Uterus (tissue), 4 donors: Measurements from ENCODE around the gene CCSER1. TPM values are rescaled to one million over a fixed set of nuclear protein-coding genes. Genes with fewer than 3 reads are reported as not detected.
"Not testable (repeated sequence)": the region's sequence is repeated elsewhere in the genome, so short reads cannot be mapped to it uniquely, and the experiment has no call there.

ENCODE experiments used
- DNase-seq, 2 donors: peaks; one replicate each; pipeline ENCODE4 v3.0.0-alpha.2; 2019 to 2020
- H3K27ac ChIP-seq, 2 donors: fragments of 200-600 bp; sonication (generic); 1 replicate in 1 of 2; 2 replicates in 1 of 2; pipeline ENCODE4 v1.5.1; 2016 to 2018
- H3K27me3 ChIP-seq, 2 donors: fragments of 200-600 bp; sonication (generic); one replicate each; pipeline ENCODE4 v1.5.1; 2018 to 2019; ENCODE audit warnings: control low read depth in 1 of 2
- H3K36me3 ChIP-seq, 2 donors: fragments of 200-600 bp; sonication (generic); one replicate each; pipeline ENCODE4 v1.5.1; 2019; ENCODE audit warnings: control low read depth in 1 of 2
- H3K4me1 ChIP-seq, 2 donors: fragments of 200-600 bp; sonication (generic); one replicate each; pipeline ENCODE4 v1.5.1; 2018 to 2019; ENCODE audit warnings: control low read depth in 1 of 2
- H3K4me3 ChIP-seq, 2 donors: fragments of 200-600 bp; sonication (generic); 1 replicate in 1 of 2; 2 replicates in 1 of 2; pipeline ENCODE4 v1.5.1; 2018 to 2019; ENCODE audit warnings: mild to moderate bottlenecking in 1 of 2
- H3K9me3 ChIP-seq, 2 donors: fragments of 200-600 bp; sonication (generic); one replicate each; pipeline ENCODE4 v1.5.1; 2019; ENCODE audit warnings: control low read depth in 1 of 2
- POLR2A ChIP-seq, 2 donors: fragments of 450-650 bp; IDR thresholded peaks; one replicate each; pipeline ENCODE4 v1.6.1; 2016; ENCODE audit warnings: antibody characterized with exemption in 2 of 2, mild to moderate bottlenecking in 1 of 2, moderate library complexity in 1 of 2
- intact Hi-C: fragments of 100-400 bp; cut with DNase I; formaldehyde crosslinking; loops from one replicate; pipeline ENCODE4 v1.15.1; 2023; ENCODE audit warnings: low total_unique reads
- total RNA-seq, 4 donors: library from RNA; depleted of rRNA in 3 of 4; stranded (reverse); fragments of >200 nt in 3 of 4; gene quantifications; one replicate each; pipeline versions ENCODE4 v1.1.0 to v1.2.4, GENCODE V29; 2014 to 2023
- TF ChIP-seq, protein P1 (sequence below), 4 experiments: fragments of 200-600 bp in 2 of 4; fragments of 450-650 bp in 2 of 4; sonication (generic) in 2 of 4; IDR thresholded peaks; one replicate each; pipeline ENCODE4 v1.5.1; 2016 to 2019; ENCODE audit warnings: antibody characterized with exemption in 4 of 4, mild to moderate bottlenecking in 2 of 4, moderate library complexity in 1 of 4
- donor health status: DM: yes; HTN: yes; CAD: no.

Gene CCSER1
- total RNA-seq, 4 donors from 2014 or later = 2.8 to 54.7 (median 11.9) TPM

DNA sequence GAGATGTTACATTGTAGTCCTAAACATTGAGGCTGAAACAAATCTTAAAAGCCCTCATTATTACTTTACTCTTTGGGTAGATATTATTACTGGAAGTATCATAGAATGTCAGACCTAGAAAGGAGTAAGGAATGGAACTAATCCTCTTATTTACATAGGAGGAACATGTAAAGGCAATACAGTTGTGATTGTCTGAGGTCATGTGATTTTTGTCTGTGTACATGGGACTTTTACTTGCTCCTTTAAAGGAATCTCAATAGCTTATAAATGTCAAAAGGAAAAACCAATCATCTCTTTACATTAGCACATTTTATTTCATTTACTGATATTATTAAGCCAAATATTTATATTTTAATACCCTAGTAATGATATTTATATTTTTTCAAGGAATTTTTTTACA, 568.2 kb downstream of the CCSER1 start:
- intact Hi-C loops = no loop called here
- Histone ChIP-seq H3K9me3 (no peaks in the 10 kb centered on the region), H3K4me3 (no peak overlapping the region), H3K27me3 (no peaks in the 10 kb centered on the region), H3K4me1 (no peaks in the 10 kb centered on the region), H3K36me3 (peaks cover 0 to 3% of the 10 kb centered on the region in 2 donors), H3K27ac (no peak overlapping the region)
- no peak for TF ChIP-seq POLR2A (IDR thresholded peaks at IDR 0.05)
- TF ChIP-seq, protein P1, sequence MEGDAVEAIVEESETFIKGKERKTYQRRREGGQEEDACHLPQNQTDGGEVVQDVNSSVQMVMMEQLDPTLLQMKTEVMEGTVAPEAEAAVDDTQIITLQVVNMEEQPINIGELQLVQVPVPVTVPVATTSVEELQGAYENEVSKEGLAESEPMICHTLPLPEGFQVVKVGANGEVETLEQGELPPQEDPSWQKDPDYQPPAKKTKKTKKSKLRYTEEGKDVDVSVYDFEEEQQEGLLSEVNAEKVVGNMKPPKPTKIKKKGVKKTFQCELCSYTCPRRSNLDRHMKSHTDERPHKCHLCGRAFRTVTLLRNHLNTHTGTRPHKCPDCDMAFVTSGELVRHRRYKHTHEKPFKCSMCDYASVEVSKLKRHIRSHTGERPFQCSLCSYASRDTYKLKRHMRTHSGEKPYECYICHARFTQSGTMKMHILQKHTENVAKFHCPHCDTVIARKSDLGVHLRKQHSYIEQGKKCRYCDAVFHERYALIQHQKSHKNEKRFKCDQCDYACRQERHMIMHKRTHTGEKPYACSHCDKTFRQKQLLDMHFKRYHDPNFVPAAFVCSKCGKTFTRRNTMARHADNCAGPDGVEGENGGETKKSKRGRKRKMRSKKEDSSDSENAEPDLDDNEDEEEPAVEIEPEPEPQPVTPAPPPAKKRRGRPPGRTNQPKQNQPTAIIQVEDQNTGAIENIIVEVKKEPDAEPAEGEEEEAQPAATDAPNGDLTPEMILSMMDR (IDR thresholded peaks at IDR 0.05) = no peak
- no peak for DNase-seq

DNA sequence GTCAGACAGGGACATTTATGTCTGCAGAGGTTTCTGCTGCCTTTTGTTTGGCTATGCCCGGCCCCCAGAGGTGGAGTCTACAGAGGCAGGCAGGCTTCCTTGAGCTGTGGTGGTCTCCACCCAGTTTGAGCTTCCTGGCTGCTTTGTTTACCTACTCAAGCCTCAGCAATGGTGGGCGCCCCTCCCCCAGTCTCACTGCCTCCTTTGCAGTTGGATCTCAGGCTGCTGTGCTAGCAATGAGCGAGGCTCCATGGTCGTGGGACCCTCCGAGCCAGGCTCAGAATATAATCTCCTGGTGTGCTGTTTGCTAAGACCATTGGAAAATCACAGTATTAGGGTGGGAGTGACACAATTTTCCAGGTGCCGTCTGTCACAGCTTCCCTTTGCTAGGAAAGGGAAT, 578.3 kb downstream of the CCSER1 start:
- H3K27me3 ChIP-seq, H3K36me3 ChIP-seq, H3K4me1 ChIP-seq, H3K9me3 ChIP-seq, H3K27ac ChIP-seq, DNase-seq, H3K4me3 ChIP-seq, intact Hi-C loops: not testable (repeated sequence)

DNA sequence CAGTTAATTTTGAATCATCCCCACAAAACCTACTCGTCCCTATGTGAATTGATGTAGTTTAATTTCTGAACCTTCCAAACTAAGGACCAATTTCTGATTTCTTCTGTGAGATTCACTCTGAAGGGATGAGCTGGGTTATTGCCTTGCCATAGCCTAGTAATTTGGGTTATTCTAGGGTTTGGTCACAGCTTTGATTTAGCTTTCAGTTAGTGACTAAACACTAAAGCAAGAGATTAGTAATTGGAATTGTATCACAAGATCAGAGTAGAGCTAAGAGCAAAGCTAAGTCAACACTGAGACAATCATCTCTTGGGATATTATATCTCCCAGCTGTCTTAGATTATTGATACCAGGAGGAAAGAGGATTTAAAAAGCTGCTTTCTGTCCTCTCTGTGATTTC, 588.0 kb downstream of the CCSER1 start:
- intact Hi-C loops = no loop called here
- H3K27me3 ChIP-seq = no peaks in the 10 kb centered on the region
- no peak for TF ChIP-seq POLR2A (IDR thresholded peaks at IDR 0.05)
- TF ChIP-seq, protein P1 (IDR thresholded peaks at IDR 0.05) = no peak

DNA sequence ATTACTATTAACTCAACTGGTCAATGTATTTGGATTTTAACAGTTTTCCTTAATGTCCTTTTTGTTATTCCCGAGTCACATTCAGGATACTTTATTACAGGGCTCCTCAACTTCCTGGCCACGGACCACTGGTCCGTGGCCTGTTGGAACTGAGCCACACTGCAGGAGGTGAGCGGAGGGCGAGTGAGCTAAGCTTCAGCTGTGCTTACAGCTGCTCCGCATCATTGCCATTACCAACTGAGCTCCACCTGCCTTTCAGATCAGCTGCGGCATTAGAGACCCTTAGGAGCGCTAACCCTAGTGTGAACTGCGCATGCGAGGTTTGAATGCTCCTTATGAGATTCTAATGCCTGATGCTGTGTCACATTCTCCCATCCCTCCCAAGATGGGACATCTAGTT, 591.7 kb downstream of the CCSER1 start:
- intact Hi-C loops = no loop called here
- Histone ChIP-seq H3K36me3 (no peaks in the 10 kb centered on the region), H3K27me3 (no peaks in the 10 kb centered on the region), H3K9me3 (no peaks in the 10 kb centered on the region), H3K4me1 (no peaks in the 10 kb centered on the region), H3K27ac (no peak overlapping the region), H3K4me3 (no peak overlapping the region)
- TF ChIP-seq POLR2A (IDR thresholded peaks at IDR 0.05) = no peak
- TF ChIP-seq, protein P1 (IDR thresholded peaks at IDR 0.05) = no peak
- DNase-seq = no peak

More for the DNA sequence above, 588.0 kb downstream of the CCSER1 start:
- no peak overlapping the region for H3K4me3 ChIP-seq
- H3K27ac ChIP-seq = no peak overlapping the region
- no peaks in the 10 kb centered on the region for H3K36me3 ChIP-seq
- no peak for DNase-seq
- no peaks in the 10 kb centered on the region for H3K9me3 ChIP-seq
- no peaks in the 10 kb centered on the region for H3K4me1 ChIP-seq

DNA sequence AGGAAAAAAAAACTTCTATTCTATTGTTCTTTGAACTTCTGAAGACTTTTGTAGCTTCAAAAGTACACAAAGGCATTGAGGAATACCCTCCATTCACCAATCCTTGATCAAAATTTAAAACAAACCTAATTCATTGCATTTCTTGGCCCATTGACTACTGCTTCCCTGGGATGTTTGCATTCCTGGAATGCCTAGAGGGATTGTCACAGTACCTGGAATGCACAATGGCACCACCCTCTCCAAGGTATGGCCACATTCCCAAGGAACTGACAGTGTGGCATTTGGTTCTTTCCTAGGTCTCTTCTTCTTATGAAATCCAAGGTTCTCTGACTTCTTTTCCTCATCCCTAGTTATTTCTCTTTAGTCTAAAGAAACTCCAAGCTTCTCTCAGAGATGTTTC, 600.7 kb downstream of the CCSER1 start:
- H3K27me3 ChIP-seq = no peaks in the 10 kb centered on the region

More for the DNA sequence above, 600.7 kb downstream of the CCSER1 start:
- Histone ChIP-seq H3K4me3 (no peak overlapping the region), H3K36me3 (no peaks in the 10 kb centered on the region), H3K27ac (no peak overlapping the region), H3K9me3 (no peaks in the 10 kb centered on the region), H3K4me1 (no peaks in the 10 kb centered on the region)
- TF ChIP-seq, protein P1 (IDR thresholded peaks at IDR 0.05) = no peak
- TF ChIP-seq POLR2A (IDR thresholded peaks at IDR 0.05) = no peak
- DNase-seq = no peak
- intact Hi-C loops = no loop called here
